SW 1271 (cell line): ENCODE results near the gene ABLIM2.

Experiments
- DNase-seq, 2 experiments: peaks; one replicate each; lab custom pipeline; 2025; lab: John Stamatoyannopoulos, UW

The ABLIM2 gene

DNA sequence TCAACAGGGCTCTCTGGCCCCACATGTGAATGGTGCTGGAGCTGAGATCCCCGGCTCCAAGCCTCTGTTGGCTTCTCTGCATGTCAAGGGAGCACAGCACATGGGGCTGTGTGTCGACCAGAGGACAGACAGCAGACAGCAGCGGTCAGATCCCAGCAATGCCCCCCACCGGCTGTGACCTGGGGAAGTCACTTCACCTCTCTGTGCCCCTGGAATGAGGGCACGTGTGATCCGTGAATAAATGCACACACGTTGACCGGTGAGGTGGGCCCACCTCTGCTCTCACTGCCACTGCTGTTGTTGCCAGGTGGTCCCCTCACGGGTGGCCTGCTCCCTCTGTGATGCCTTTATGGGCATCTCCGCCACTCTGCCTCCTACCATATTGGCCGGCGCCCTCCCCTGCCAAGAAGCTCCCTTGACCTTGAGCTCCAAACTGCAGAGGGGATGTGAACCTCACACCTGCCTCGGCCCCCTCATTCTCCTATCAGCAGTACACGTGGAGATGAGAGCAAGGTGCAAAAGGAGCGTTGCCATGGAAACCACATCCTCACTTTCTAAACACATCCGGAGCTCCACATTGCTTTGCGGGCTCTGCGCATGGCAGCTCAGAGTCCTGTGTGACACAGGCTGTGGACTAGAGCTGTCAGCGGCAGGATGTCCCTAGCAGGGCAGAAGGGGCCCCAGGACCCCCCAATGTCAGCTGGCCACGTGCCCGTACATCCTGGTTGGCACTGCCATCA lies 75.4 kb downstream of the ABLIM2 start:
- DNase-seq = no peak

DNA sequence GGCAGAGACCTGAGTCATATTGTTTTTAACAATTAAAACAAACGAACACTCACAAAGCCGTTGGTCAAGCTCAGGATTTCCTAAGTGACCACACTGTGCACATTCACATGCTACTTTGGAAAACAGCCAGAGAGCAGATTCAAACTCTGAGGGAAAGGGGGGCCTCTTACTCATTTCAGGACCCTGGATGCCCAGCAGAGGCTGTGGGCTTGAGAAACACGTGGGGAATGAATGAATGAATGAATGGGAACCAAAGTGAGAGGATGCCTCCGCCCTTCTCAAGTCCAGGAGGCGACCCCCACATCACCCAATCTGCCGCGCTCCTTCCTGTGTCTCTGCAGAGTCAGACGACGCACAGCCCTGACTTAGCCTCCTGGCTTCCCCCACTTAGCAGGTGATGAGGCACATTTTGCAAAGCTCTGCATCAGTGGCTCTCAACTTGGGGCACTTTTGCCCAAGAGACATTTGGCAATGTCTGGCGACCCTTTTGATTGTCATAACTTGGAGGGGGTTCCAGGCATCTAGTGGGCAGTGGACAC lies 76.0 kb downstream of the ABLIM2 start:
- DNase-seq = no peak

DNA sequence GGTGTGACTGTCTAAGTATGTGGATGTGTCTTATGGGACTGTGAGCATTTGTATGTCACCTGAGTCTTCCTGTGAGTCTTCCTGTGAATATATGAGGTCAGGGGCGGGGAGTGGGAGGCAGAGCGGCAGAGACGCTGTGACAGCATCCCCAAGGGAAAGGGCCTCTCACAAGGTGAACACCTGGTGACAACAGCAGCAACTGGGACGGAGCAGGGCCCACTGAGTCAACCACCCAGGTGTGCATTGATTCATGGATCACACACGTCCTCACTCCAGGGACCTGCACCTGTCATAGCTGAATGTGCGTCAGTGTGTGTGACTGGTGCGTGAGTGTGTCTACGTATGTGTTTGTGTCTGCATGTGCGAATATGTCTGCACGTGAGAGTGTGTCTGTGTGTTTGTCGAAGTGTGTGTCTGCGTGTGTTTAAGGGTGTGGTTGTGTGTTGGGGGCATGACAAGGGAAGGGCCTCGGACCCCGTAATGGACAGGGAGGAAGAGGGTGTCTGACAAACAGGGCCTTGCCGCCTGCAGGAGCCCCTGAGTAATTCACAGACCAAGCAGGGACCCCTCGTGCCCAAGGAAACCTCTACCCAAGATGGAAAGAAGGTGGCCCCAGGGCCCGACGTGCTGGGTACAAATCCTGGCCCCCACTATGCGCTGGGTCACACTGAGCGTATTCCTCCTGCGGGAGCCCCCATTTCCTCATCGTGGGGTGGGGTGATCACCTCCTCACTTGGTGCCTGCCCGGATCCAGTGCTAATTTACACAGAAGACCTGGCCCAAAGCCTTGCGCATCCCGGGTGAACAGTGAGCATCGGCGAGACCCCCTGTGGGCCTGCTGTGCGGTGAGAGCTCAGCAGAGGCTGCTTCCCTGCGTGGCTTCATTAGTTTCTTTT lies 76.7 kb downstream of the ABLIM2 start:
- no peak for DNase-seq

DNA sequence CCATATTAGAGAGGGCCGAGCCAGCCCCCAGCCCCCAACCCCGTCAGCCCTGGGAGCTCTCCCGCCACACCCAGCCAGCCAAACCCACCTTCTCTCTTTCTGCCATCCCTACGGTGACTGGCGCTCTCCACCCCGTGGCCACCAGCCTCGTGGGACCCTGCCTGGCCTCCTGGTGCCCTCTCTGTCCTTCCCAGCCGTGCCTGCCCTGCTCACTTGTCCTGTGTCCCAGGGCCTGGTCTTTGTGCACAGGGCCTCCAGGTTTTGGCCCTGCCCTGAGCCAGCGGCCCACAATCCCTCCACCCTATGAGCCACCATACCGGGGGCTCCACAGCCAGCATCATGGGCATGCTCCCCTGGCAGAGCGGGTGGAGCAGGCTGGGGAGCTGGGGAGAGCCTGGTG lies 77.4 kb downstream of the ABLIM2 start:
- DNase-seq = no peak

DNA sequence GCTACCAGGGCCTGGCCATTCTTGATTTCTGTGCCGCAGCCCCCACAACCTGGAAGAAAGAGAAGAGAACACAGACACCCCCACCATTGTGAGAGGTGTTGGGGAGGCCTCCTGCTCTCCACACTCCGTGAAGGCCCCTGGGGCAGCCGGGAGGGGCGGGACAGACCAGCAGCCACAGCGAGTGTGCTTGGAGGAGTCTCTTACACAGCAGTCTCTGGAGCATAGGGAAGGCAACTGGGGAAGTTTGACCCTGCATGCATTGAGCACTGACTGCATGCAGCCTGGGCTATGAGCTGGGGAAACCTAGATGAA lies 77.9 kb downstream of the ABLIM2 start:
- DNase-seq = no peak

DNA sequence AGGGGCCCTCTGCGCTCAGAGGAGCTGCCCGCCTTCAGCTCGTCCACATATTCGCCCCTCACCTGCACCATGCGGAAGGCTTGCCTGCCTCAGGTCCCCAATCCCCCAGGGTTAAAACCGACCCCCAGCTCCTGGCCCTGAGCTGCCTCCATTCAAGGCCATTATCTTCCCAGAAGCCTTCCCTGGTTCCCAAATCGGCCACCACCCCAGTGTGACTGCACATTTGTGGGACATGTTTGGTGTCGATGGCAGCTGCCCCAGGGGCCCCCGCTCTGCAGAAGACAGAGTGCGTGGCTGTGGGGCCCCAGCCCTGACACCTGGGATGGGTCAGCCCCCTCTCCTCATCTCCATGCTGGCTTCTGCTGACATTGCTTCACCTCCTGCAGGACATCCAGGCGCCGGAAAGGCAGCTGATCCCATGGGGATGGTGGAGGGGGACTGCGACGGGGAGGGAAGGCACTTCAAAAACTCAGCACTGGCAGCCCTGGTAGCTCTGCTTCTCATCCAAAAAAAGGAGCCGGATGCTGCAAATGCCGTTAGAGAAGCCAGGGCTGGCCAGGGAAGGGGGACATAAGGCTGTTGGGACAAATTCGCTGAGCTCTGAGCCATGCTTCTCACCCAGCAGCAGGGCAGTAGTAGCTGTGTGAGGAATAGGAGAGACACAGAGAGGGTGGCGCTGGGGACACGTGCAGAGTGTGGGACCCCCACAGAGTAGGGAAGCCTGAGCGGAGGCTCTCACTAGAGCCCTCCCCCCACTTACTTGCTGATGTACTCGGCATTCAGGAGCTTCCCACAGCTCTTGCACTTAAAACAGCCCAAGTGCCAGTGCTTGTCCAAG lies 78.5 kb downstream of the ABLIM2 start:
- no peak for DNase-seq

DNA sequence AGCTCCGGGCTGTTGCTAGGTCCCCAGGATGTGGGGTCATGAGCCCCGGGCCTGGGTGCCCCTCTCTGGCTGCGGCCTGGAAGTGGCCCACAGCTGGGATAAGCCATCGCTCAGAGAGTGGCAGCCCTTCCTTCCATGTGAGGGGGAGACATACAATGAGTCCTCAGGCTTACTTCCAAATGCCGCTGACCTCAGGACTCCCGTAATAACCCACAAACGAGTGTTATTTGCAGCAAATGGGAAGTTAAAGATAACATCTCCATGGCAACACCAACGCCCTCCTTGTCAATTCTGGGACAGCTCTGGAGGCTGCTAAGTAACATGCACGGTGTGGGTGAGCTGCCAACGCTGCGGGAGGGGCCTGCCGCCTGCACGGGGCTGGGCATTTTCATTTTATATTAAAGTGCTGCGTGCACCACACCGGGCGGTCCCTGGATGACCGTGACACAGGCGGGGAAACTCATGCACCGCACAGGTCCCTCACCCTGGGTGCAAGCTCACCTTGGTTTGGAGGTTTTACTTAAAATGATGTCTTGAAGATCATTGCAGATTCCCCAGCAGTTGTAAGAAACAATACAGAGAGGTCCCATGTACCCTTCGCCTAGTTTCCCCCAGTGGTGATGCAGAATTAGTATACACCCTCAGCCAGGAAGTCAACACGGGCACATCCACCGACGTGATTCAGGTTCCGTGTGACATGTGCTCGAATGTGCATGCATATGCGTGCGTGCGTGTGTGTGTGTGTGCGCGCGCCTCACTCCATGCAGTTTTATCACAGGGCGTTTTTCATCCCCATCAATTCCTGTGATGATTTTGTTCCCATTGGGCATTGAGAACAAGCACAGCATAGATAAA lies 79.4 kb downstream of the ABLIM2 start:
- no peak for DNase-seq

DNA sequence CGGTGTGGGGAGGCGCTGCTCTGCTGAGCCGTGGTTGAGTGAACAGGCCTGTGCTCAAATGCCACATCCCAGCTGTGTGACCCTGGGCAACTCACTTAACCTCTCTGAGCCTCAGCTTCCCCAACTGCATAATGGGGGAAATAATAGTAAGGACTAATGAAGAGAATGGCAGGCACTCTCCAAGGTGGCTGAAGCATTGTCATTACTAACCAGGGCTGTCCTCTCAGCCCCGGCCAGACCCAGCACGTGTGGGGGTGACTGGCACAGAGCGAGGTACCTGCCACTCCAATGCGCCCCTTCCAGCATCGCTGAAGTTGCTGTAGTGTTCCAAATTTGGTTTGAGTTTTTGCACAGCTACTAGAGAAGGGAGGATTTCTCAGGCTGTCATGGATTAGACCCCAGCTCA lies 80.0 kb downstream of the ABLIM2 start:
- no peak for DNase-seq

DNA sequence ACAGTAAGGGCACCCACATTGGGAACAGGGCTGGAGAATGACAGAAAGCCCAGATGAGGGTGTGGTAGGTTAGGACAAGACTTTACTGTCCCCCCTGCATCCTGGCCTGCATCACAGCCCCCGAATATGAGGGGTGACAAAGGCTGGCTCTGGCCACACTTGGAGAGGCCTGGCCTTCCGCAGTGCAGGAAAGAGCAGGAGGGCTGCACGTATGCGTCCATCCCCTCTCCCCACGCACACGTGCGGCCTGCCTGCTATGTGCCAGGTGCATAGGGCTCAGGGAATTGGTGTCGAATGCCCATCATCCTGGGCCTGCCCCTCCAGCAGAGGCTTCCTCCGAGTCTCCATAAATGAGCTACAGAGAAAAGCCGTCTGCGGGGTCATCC lies 80.5 kb downstream of the ABLIM2 start:
- no peak for DNase-seq

DNA sequence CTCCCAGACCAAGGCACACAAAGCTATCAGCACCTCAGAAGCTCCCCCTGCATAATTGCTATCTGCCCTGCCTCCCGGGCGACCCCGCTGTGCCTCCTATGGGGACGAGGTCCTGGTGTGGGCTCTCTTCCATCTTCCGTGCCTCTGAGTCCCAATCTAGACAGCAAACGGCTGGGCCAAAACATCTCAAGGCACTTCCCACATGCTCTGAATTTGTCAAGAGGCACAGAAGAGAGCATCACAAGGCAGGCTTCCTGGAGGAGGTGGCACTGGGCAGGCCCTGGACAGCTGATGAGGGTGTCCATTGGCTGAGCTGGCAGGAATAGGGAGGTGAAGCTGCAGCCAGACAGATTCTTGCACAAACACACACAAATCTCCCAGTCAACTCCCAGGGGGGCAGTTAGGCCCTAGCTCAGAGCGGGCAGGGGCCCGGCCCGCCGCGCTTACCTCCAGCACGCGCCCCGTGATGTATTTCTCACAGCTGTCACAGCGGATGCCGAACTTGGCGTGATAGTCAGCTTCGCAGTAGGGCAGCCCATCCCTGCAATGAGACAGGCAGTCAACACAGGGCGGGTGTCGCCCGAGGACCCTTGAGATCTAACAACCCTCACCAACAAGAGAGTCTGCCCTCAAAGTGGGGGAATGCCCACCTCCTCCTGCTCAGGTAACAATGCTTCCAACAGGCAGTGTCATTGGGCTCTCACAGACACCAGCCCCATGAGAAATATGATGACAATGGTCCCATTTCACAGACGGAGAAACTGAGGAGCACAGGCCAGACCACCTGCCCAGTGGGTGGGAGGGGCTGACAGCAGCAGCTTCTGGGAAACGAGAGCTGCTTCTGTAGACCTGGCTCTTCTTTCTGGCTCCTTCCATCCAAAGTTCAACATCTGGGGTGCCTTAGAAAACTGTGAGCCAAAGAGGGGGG lies 81.2 kb downstream of the ABLIM2 start:
- no peak for DNase-seq

DNA sequence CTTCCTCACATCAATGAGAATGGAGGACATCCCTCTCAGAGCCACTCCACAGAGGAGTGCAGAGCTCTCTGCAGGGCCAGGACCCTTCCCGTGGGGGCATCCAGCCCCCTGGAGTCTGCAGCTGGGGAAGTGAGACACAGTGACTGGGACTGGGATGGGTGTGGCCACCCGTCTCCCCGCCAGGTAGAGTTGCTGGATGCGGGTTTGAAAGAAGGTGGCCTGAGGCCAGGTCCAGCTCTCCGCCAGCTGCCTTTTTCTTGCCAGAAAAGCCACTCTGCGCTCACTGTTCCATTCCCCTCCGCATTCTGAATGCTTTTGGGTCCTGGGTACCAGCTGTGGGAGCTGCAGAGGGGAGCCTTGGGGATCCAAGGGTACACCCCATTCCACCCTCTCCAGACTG lies 82.6 kb downstream of the ABLIM2 start:
- no peak for DNase-seq

DNA sequence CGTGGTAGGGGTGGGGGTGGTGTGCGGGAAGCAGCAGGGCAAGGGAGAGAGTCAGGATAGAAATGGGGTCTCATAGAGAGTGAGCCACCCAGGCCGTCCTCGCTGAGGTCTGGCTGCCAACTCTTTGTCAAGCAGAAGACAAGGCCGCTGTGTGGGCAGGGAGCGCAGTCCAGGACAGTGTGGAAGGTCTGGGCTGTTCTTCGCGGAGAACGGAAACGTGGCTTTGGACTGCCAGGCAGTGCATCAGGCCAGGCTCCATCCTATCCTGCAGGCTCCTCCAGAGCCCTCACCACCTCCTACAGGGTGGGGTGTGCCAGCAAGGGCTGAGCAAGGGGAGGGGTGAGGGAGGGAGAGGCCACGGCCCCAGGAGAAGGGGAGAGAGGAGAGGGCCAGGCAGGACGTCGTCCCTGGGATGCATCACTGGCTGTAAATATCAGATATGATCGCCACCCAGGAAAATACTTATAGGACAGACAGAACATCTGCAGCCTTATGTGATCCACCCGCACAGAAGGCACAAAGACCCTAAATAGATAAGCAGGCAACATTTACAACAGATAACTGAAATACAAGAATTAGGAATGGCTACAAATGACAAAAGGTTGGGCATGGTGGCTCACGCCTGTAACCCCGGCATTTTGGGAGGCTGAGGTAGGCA lies 85.3 kb downstream of the ABLIM2 start:
- no peak for DNase-seq

DNA sequence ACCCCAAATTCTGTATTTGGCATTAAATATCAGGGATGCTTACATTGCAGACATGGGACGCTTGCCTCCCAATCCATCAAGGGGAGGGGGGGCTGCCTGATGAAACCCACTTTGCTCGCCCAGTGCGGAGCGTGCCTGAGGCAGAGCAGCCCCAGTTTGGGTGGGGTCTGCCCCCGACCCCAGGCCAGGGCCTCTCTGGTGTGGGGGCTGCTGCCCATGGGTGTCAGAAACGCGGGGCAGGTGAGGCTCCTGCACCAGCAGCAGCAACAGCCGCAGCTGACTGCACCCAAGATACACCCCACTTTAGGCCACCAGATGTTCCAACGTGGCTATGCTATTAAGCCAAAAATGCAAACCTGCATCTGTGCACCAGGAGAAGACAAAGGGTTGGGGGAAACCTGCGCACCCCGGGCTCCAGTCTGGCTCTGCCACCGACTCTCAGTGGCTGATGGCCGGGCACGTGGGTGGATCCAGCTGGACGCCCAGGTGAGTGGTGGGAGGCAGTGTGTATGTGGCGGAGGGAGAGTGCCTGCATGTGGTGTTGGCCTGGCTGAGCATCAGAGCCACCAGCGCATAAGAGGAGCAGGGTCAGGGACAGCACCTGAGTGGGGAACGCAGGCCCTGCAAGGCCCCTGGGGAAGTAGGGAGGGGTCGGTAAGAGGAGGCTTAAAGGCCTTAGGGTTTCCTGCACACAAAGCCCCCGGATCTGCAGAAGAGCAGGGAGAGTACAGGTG lies 86.2 kb downstream of the ABLIM2 start:
- DNase-seq = no peak

DNA sequence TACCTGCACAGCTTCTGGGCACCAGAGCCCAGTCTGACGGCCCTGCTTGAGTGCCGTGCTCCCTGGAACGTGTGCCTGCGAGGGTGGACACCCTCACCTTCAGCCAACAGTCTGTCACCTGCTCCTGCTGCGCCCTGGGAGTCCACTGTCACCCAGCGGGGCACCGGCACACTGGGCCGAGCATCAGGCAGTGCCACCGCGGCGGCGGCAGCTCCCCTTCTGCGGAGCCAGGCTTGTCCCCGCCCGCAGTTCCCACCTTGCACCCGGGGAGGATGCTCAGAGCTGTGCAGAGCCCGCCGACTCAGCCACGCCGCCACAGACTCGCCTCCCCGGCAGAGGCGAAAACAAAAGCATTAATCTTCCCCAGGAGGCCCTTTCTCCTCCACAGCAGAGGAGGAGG lies 86.8 kb downstream of the ABLIM2 start:
- no peak for DNase-seq

DNA sequence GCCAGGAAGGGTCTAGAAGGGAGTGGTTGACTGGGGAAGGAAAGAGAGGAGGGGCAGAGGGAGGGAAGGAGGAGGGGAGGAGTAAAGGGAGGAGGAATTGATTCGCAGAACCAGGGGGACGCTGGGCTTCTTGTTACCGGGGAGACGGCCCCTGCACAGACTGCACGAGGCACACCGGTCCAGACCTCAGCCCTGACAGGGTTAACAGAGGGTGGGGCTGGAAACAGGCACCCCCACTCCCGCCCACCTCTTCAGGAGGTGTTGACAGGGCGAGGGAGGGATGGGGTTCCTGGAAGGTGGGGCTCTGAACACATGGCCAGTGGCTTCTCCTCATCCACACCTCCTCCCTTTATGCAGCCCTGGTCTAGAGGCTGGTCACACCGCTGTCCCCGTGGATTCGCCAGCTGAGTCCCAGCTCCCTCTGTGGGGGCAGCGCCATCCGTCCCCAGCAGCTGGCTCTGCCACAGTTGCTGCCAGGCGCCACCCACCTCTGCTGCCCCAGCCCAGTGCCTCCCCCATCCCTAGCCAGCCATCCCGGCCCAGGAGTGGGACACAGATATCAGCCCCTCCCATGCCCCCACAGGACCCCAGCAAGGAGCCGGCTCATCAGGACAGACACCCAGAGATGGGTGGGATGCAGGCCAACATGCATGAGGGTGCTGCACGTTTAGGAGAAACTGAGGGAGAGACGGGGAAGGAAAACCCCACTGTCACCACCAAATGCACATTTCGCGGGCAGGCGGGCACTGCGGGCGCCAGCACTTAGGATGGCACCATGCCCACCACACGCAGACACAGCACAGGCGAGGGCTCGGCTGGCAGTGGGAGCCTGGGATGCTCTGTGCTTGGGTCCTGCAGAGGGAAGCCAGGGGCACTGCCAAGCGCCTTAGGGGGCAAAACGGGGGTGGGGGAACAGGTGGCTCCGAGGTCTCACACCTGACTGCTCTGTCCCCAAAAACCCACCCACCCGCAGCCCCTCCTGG lies 87.6 kb downstream of the ABLIM2 start:
- no peak for DNase-seq

DNA sequence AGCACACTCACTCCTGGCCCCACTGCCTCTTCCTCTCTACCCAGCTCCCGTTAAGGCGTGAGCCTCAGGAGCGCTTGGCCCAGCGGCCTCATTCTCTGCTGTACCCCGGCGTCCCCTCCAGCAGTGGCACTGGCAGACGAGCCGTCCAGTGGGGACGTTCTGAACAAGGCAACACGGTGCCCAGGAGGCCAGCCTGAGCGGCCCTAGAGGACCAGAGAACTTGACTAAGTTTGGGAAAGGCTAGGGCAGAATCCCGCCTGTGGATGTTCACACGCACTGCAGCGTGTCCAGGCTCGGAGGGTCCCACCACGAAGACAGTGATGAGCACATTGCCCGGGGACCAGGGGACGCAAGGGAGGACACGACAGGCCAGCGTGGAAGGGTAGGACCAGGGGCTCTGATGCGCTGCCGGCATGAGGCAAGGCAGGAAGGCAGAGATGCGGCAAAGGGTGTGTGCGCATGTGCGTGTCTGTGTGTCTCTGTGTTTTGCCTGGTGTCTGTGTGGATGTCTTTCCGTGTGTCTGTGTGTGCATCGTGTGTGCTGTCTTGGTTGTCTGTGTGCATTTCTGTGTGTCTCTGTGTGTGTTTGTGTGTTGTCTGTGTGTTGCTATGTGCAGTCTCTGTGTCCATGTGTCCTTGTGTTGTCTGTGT lies 89.4 kb downstream of the ABLIM2 start:
- no peak for DNase-seq
